Testis (tissue), 3 donors: ENCODE results near the gene APH1B. TPM values are rescaled to one million over a fixed set of nuclear protein-coding genes. Genes with fewer than 3 reads are reported as not detected.

ENCODE experiments used
- DNase-seq: peaks from one replicate; pipeline ENCODE4 v3.0.0-alpha.2; 2019
- H3K27ac ChIP-seq, 2 donors: fragments of 200-600 bp; sonication (generic); one replicate each; pipeline ENCODE4 v1.5.1; 2019
- H3K27me3 ChIP-seq: fragments of 200-600 bp; sonication (generic); one replicate; pipeline ENCODE4 v1.5.1; 2019
- H3K36me3 ChIP-seq: fragments of 200-600 bp; sonication (generic); one replicate; pipeline ENCODE4 v1.5.1; 2017; ENCODE audit warnings: low read depth; ENCODE audit errors: missing control alignments
- H3K4me1 ChIP-seq: fragments of 200-600 bp; sonication (generic); one replicate; pipeline ENCODE4 v1.5.1; 2019
- H3K4me3 ChIP-seq, 2 donors: fragments of 200-600 bp; sonication (generic); one replicate each; pipeline ENCODE4 v1.5.1; 2017 to 2019
- H3K9me3 ChIP-seq: fragments of 200-600 bp; sonication (generic); one replicate; pipeline ENCODE4 v1.5.1; 2017
- CTCF ChIP-seq, 3 experiments: fragments of 450-650 bp in 2 of 3; fragments of 200-600 bp in 1 of 3; sonication (generic) in 1 of 3; IDR thresholded peaks; one replicate each; pipeline ENCODE4 v1.5.1; 2016 to 2019; ENCODE audit warnings: antibody characterized with exemption in 3 of 3, mild to moderate bottlenecking in 2 of 3, moderate library complexity in 1 of 3
- POLR2A ChIP-seq: fragments of 450-650 bp; IDR thresholded peaks from one replicate; pipeline ENCODE4 v1.6.1; 2017; ENCODE audit warnings: antibody characterized with exemption, mild to moderate bottlenecking, moderate library complexity
- WGBS, 2 donors: methylation state at CpG; one replicate each; pipeline ENCODE4 v1.1.5; 2018; 5-methylcytosine and 5-hydroxymethylcytosine counted together
- intact Hi-C: fragments of 100-400 bp; cut with DNase I; formaldehyde crosslinking; loops from one replicate; pipeline ENCODE4 v1.15.1; 2023; ENCODE audit warnings: low total_unique reads
- polyA plus RNA-seq: library from polyadenylated mRNA; stranded (reverse); fragments of 350-450 nt; fragmentation: Illumina TruSeq; extraction: RNeasy Lipid Tissue Mini Kit (QIAGEN cat#74804); gene quantifications from one replicate; pipeline ENCODE4 v1.2.3, GENCODE V29; 2014; ENCODE audit warnings: low read depth, low replicate concordance; ENCODE audit not compliant: insufficient read depth
- total RNA-seq, 2 donors: library from RNA; depleted of rRNA; stranded (reverse); fragments of >200 nt; gene quantifications; one replicate each; pipeline ENCODE4 v1.2.3, GENCODE V29; 2016

The APH1B gene
- total and polyA plus RNA-seq, 3 donors from 2014 or later, result 53.6 to 471 (median 69.7) TPM

- H3K4me3 ChIP-seq, result no peak overlapping the region
- no peaks in the 10 kb centered on the region for H3K36me3 ChIP-seq
- H3K27me3 ChIP-seq, result no peaks in the 10 kb centered on the region
- no peaks in the 10 kb centered on the region for H3K9me3 ChIP-seq
- H3K4me1 ChIP-seq, result peaks cover 9% of the 10 kb centered on the region
- no peak for DNase-seq
- intact Hi-C loops, result no loop called here
- WGBS, 2 donors, result 91 to 95% methylated on average over 5 of the region's 5 CpGs
- H3K27ac ChIP-seq, result no peak overlapping the region
- TF ChIP-seq POLR2A, result no peak
- no peak for TF ChIP-seq CTCF (IDR thresholded peaks at IDR 0.05)
These were observed 67.5 kb downstream of the APH1B start for GRCh38 chr15:63344731-63345390.

- H3K4me3 ChIP-seq, result no peak overlapping the region
- peaks cover 9% of the 10 kb centered on the region for H3K4me1 ChIP-seq
- intact Hi-C loops, result no loop called here
- H3K9me3 ChIP-seq, result no peaks in the 10 kb centered on the region
- TF ChIP-seq CTCF (IDR thresholded peaks at IDR 0.05) (no peak), POLR2A (no peak)
- no peak for DNase-seq
- H3K36me3 ChIP-seq, result no peaks in the 10 kb centered on the region
- H3K27me3 ChIP-seq, result no peaks in the 10 kb centered on the region
- 93 to 96% methylated on average over 11 to 14 of the region's 14 CpGs for WGBS, 2 donors
- H3K27ac ChIP-seq, result no peak overlapping the region
These were observed 68.0 kb downstream of the APH1B start for GRCh38 chr15:63345391-63345752.

- TF ChIP-seq CTCF (IDR thresholded peaks at IDR 0.05) (no peak), POLR2A (no peak)
- Histone ChIP-seq H3K4me1 (peaks cover 9% of the 10 kb centered on the region), H3K27me3 (no peaks in the 10 kb centered on the region), H3K4me3 (no peak overlapping the region), H3K9me3 (no peaks in the 10 kb centered on the region), H3K36me3 (no peaks in the 10 kb centered on the region), H3K27ac (no peak overlapping the region)
- 68 to 75% methylated on average over 6 of the region's 6 CpGs for WGBS, 2 donors
- DNase-seq, result no peak
- intact Hi-C loops, result no loop called here
These were observed 69.9 kb downstream of the APH1B start for GRCh38 chr15:63347074-63347857.

- TF ChIP-seq CTCF (IDR thresholded peaks at IDR 0.05) (no peak), POLR2A (no peak)
- Histone ChIP-seq H3K27ac (no peak overlapping the region), H3K36me3 (no peaks in the 10 kb centered on the region), H3K4me3 (no peak overlapping the region), H3K9me3 (no peaks in the 10 kb centered on the region), H3K27me3 (no peaks in the 10 kb centered on the region), H3K4me1 (peaks cover 9% of the 10 kb centered on the region)
- intact Hi-C loops, result no loop called here
- 72 to 84% methylated on average over 7 of the region's 7 CpGs for WGBS, 2 donors
- peak; percentile 53 for DNase-seq
These were observed 71.0 kb downstream of the APH1B start for GRCh38 chr15:63348392-63348791.
